Gastroesophageal sphincter (tissue), 3 donors: ENCODE results near the gene TEX26.

Experiments
- CTCF ChIP-seq, 4 experiments: fragments of 200-600 bp in 2 of 4; fragments of 450-650 bp in 2 of 4; sonication (generic) in 1 of 4; IDR thresholded peaks; one replicate each; pipeline ENCODE4 v1.5.1; 2017 to 2019; ENCODE audit warnings: antibody characterized with exemption in 4 of 4, mild to moderate bottlenecking in 2 of 4, moderate library complexity in 2 of 4
- EP300 ChIP-seq: sonication (generic); formaldehyde crosslinking; IDR thresholded peaks from one replicate; pipeline ENCODE4 v1.6.1; 2017; ENCODE audit warnings: antibody characterized with exemption, mild to moderate bottlenecking
- POLR2A ChIP-seq, 2 donors: fragments of 450-650 bp; IDR thresholded peaks; one replicate each; pipeline ENCODE4 v1.6.1; 2017; ENCODE audit warnings: antibody characterized with exemption in 2 of 2, mild to moderate bottlenecking in 2 of 2, moderate library complexity in 1 of 2
- POLR2AphosphoS5 ChIP-seq: sonication (generic); formaldehyde crosslinking; IDR thresholded peaks from one replicate; pipeline ENCODE4 v1.6.1; 2017; ENCODE audit warnings: antibody characterized with exemption

GRCh38 chr13:30978981-30979956 is 46.8 kb downstream of the TEX26 start:
- peak in 1 of 4 experiments; percentile 48 for TF ChIP-seq CTCF (IDR thresholded peaks at IDR 0.05)
- no peak for TF ChIP-seq POLR2A (IDR thresholded peaks at IDR 0.05)
- TF ChIP-seq POLR2AphosphoS5, result no peak
- TF ChIP-seq EP300, result no peak
